ENCODE data around the gene IRGQ.

The IRGQ gene

GRCh38 chr19:43541920-43542650 lies 53.8 kb downstream of the IRGQ start:
- TF ChIP-seq CTCF (conservative IDR thresholded peaks at IDR 0.05) (no peak), ZFX (IDR thresholded peaks at IDR 0.05) (no peak)
- H3K27ac ChIP-seq: no peak overlapping the region

GRCh38 chr19:43540381-43540780 lies 55.6 kb downstream of the IRGQ start:
- no peak overlapping the region for H3K27ac ChIP-seq
- TF ChIP-seq ZFX (IDR thresholded peaks at IDR 0.05) (no peak), CTCF (conservative IDR thresholded peaks at IDR 0.05) (no peak)

- no peak overlapping the region for H3K27ac ChIP-seq
- no peak for TF ChIP-seq ZFX (IDR thresholded peaks at IDR 0.05)
- no peak for TF ChIP-seq CTCF (conservative IDR thresholded peaks at IDR 0.05)
These were observed 57.0 kb downstream of the IRGQ start for GRCh38 chr19:43538922-43539321.

- no peak overlapping the region for H3K27ac ChIP-seq
- TF ChIP-seq CTCF (conservative IDR thresholded peaks at IDR 0.05) (no peak; the same call in 1 of the 2 replicates), ZFX (IDR thresholded peaks at IDR 0.05) (no peak)
These were observed 60.8 kb downstream of the IRGQ start for GRCh38 chr19:43534816-43535761.
